Stimulated activated naive CD8-positive, alpha-beta T cell treated with anti-CD3 and anti-CD28 coated beads, Interleukin-15, amount 100 ng/mL, for 72 hours (primary cell): ENCODE data around the gene RABAC1.

Source experiments
- ATAC-seq: fragments of 150-1000 bp; cut with Tn5 transposase; 2 replicates; pipeline ENCODE4 v1.10.0; 2021; ENCODE audit warnings: mild to moderate bottlenecking, moderate library complexity
- DNase-seq, 2 donors: peaks; one replicate each; pipeline ENCODE4 v3.0.0; 2021 to 2022
- H3K27ac Mint-ChIP-seq, 2 donors: one replicate each; pipeline ENCODE4 v1.8.0; 2022; ENCODE audit warnings: mild to moderate bottlenecking in 2 of 2, mixed read lengths in 2 of 2, moderate library complexity in 2 of 2
- H3K27me3 Mint-ChIP-seq: one replicate; pipeline ENCODE4 v1.8.0; 2022; ENCODE audit warnings: mixed read lengths
- H3K4me1 Mint-ChIP-seq: one replicate; pipeline ENCODE4 v1.8.0; 2022; ENCODE audit warnings: mild to moderate bottlenecking, mixed read lengths
- H3K4me3 Mint-ChIP-seq, 2 donors: one replicate each; pipeline ENCODE4 v1.8.0; 2022; ENCODE audit warnings: mild to moderate bottlenecking in 2 of 2, mixed read lengths in 2 of 2, moderate library complexity in 1 of 2
- H3K9me3 Mint-ChIP-seq, 2 donors: one replicate each; pipeline ENCODE4 v1.8.0; 2022; ENCODE audit warnings: mixed read lengths in 2 of 2

The RABAC1 gene

DNA sequence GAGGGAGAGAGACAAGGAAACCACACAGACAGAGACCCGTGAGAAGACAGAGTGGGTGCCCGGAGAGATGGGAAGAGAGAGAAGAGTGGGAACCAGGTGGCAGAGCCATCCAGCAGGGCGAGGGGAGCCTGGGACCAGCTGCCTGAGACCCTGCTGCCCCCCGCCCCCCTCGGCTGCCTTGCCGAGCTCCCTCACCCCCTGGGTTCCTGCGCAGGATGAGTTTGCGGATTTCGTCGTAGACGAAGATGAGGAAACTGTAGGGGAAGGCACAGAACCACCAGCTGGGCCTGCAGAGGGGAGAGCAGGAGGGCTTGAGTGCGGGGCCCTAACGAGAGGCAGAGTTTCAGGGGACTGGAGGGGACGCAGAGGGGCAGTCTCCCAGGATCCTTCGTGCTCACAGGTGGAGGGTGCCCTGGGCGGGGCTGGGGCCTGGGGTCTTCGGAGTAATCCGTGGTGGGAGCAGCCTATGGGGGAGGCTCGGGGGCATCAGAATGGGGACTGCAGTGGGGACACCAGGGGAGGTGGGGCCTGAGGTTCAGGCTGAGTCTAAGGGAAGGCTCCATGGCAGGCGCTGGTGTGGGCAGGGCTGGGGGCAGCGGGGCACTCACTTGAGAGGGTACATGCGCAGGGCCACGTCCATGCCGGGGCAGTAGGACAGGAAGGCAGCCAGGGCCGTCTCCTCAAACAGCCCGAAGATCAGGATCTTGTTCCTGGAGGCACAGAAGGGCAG is 8.1 kb upstream of the RABAC1 start:
- H3K9me3 Mint-ChIP-seq = no peaks in the 10 kb centered on the region
- no peaks in the 10 kb centered on the region for H3K27me3 Mint-ChIP-seq
- no peaks in the 10 kb centered on the region for H3K4me1 Mint-ChIP-seq
- no peak overlapping the region for H3K4me3 Mint-ChIP-seq
- DNase-seq (no peak), ATAC-seq (no peak)
- H3K27ac Mint-ChIP-seq = no peak overlapping the region

- ATAC-seq (no peak), DNase-seq (no peak)
- Mint-ChIP-seq H3K9me3 (no peaks in the 10 kb centered on the region), H3K4me1 (no peaks in the 10 kb centered on the region), H3K4me3 (no peak overlapping the region), H3K27ac (no peak overlapping the region), H3K27me3 (no peaks in the 10 kb centered on the region)
Measured at GRCh38 chr19:41965106-41965505, 6.0 kb upstream of the RABAC1 start.

DNA sequence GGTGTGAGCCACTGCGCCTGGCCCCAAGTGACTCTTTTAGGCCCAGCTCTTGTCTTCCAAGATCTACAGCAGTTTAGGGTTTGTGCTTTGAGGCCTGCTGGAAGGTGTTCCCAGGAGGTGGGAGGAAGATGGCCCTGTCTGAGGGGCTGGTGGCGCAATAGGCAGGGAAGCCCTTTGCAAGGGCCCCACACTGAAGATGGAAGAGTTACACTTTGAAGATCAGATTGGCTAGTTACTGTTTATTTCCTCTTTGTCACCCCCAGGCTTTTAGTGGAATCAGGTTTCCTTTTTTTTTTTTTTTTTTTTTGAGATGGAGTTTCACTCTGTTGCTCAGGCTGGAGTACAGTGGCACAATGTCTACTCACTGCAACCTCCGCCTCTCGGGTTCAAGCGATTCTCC is 1.9 kb upstream of the RABAC1 start:
- Mint-ChIP-seq H3K4me3 (no peak overlapping the region), H3K27me3 (no peaks in the 10 kb centered on the region), H3K9me3 (no peaks in the 10 kb centered on the region), H3K4me1 (peaks cover 30% of the 10 kb centered on the region), H3K27ac (peak overlapping the region; percentile 46 to 89)
- DNase-seq (no peak), ATAC-seq (no peak)

- H3K4me1 Mint-ChIP-seq = peaks cover 40% of the 10 kb centered on the region
- no peaks in the 10 kb centered on the region for H3K27me3 Mint-ChIP-seq
- ATAC-seq (peak; percentile 69), DNase-seq (peak; percentile 75 to 79)
- H3K27ac Mint-ChIP-seq = peak overlapping the region in 1 of 2 donors; percentile 93
- peak overlapping the region; percentile 96 to 97 for H3K4me3 Mint-ChIP-seq
- no peaks in the 10 kb centered on the region for H3K9me3 Mint-ChIP-seq
Measured at GRCh38 chr19:41958367-41959055, 610 bp downstream of the RABAC1 start.

GRCh38 chr19:41957838-41958366 is 1.2 kb downstream of the RABAC1 start:
- DNase-seq = peak; percentile 32 to 63
- Mint-ChIP-seq H3K9me3 (no peaks in the 10 kb centered on the region), H3K27me3 (no peaks in the 10 kb centered on the region), H3K4me1 (peaks cover 40% of the 10 kb centered on the region), H3K27ac (peak overlapping the region; percentile 56 to 81), H3K4me3 (peak overlapping the region; percentile 96 to 97)
- ATAC-seq = peak; percentile 39

GRCh38 chr19:41957161-41957837 is 1.8 kb downstream of the RABAC1 start:
- ATAC-seq (no peak), DNase-seq (no peak)
- Mint-ChIP-seq H3K9me3 (no peaks in the 10 kb centered on the region), H3K4me1 (peaks cover 40% of the 10 kb centered on the region), H3K27ac (peak overlapping the region in 1 of 2 donors; percentile 81), H3K27me3 (no peaks in the 10 kb centered on the region), H3K4me3 (peak overlapping the region in 1 of 2 donors; percentile 96)

- no peaks in the 10 kb centered on the region for H3K27me3 Mint-ChIP-seq
- H3K27ac Mint-ChIP-seq = no peak overlapping the region
- no peaks in the 10 kb centered on the region for H3K9me3 Mint-ChIP-seq
- ATAC-seq = no peak
- DNase-seq = no peak
- peaks cover 47% of the 10 kb centered on the region for H3K4me1 Mint-ChIP-seq
- no peak overlapping the region for H3K4me3 Mint-ChIP-seq
Measured at GRCh38 chr19:41956621-41957020, 2.5 kb downstream of the RABAC1 start.

DNA sequence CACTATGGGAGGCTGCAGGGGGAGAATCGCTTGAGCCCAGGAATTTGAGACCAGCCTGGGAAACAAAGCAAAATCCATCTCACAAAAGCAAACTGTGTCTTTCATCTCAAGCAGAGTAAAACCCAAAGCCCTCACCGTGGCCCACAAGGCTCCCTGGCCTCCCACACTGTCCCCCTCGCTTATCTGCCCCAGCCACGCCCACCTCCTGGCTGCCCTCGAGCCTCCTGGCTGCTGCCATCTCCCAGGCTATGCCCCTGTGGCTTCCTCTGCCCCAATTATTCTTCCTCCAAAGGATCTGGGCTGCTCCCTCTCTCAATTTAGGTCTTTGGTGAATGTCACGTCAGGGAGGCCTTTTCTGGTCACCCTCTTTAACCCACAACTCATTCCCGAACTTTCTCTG is 3.6 kb downstream of the RABAC1 start:
- ATAC-seq (no peak), DNase-seq (no peak)
- Mint-ChIP-seq H3K9me3 (no peaks in the 10 kb centered on the region), H3K27ac (no peak overlapping the region), H3K27me3 (no peaks in the 10 kb centered on the region), H3K4me3 (no peak overlapping the region), H3K4me1 (peaks cover 55% of the 10 kb centered on the region)

DNA sequence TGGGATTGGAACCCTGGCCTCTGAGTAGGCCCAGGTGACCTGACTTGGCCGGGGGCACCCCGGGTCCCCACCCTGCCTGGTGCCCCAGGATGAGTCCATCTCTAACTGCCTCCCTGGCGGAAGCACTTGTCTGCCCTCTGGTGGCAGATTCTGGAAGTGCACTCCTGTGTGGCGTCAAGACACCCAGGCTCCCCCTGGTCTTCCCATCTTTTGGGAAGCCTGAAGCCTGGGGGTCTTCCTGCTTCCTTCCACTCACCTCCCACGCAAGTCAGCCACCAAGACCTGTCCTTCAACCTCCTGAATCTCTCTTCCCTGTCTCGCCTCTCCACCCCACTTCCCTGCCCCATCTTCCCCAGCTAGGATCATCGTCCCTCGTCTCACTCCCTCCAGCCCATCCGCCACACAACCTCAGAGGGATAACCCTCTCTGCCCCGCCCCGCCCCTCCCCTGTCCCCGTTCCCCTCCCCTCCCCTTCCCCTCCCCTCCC is 7.4 kb downstream of the RABAC1 start:
- DNase-seq (peak; percentile 83 to 87), ATAC-seq (peak; percentile 89)
- H3K27ac Mint-ChIP-seq = peak overlapping the region; percentile 90 to 92

DNA sequence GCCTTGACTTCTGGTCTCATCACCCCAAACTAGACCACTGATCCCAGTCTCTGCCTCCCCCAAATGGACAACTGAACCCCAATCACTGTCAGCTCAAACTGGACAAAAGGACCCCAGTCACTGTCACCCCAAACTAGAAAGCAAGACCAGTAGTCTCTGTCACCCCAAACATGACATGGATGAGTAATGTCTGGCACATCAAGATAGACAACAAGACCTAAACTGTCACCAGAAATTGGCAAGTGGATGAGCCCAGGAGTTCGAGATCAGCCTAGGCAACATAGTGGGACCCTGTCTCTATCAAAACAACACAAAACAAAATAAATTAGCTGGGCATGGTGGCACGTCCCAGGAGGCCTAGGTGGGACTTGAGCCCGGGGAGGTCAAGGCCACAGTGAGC is 12.0 kb downstream of the RABAC1 start:
- Mint-ChIP-seq H3K27me3 (peaks cover 11% of the 10 kb centered on the region), H3K27ac (peak overlapping the region; percentile 20 to 81), H3K4me3 (peak overlapping the region; percentile 10 to 36), H3K9me3 (no peaks in the 10 kb centered on the region), H3K4me1 (peaks cover 81% of the 10 kb centered on the region)
- DNase-seq = no peak
- no peak for ATAC-seq

More for the DNA sequence above, 7.4 kb downstream of the RABAC1 start:
- no peaks in the 10 kb centered on the region for H3K9me3 Mint-ChIP-seq
- H3K4me3 Mint-ChIP-seq = peak overlapping the region; percentile 70 to 82
- no peaks in the 10 kb centered on the region for H3K27me3 Mint-ChIP-seq
- H3K4me1 Mint-ChIP-seq = peaks cover 56% of the 10 kb centered on the region

GRCh38 chr19:41945135-41945766 is 13.9 kb downstream of the RABAC1 start:
- DNase-seq (peak; percentile 89 to 93), ATAC-seq (peak; percentile 98)
- H3K9me3 Mint-ChIP-seq = no peaks in the 10 kb centered on the region
- H3K4me3 Mint-ChIP-seq = peak overlapping the region; percentile 69 to 73
- peak overlapping the region; percentile 90 to 98 for H3K27ac Mint-ChIP-seq
- H3K27me3 Mint-ChIP-seq = peaks cover 11% of the 10 kb centered on the region
- peaks cover 77% of the 10 kb centered on the region for H3K4me1 Mint-ChIP-seq

GRCh38 chr19:41944336-41944735 is 14.8 kb downstream of the RABAC1 start:
- no peaks in the 10 kb centered on the region for H3K9me3 Mint-ChIP-seq
- peak overlapping the region; percentile 34 to 69 for H3K27ac Mint-ChIP-seq
- H3K4me1 Mint-ChIP-seq = peaks cover 77% of the 10 kb centered on the region
- no peak for DNase-seq
- peaks cover 11% of the 10 kb centered on the region for H3K27me3 Mint-ChIP-seq
- H3K4me3 Mint-ChIP-seq = peak overlapping the region; percentile 69 to 73
- ATAC-seq = no peak

GRCh38 chr19:41941410-41942202 is 17.5 kb downstream of the RABAC1 start:
- DNase-seq (no peak), ATAC-seq (no peak)
- Mint-ChIP-seq H3K4me3 (peak overlapping the region; percentile 83 to 91), H3K27ac (peak overlapping the region in 1 of 2 donors; percentile 57), H3K27me3 (peaks cover 14% of the 10 kb centered on the region), H3K9me3 (no peaks in the 10 kb centered on the region), H3K4me1 (peaks cover 65% of the 10 kb centered on the region)

DNA sequence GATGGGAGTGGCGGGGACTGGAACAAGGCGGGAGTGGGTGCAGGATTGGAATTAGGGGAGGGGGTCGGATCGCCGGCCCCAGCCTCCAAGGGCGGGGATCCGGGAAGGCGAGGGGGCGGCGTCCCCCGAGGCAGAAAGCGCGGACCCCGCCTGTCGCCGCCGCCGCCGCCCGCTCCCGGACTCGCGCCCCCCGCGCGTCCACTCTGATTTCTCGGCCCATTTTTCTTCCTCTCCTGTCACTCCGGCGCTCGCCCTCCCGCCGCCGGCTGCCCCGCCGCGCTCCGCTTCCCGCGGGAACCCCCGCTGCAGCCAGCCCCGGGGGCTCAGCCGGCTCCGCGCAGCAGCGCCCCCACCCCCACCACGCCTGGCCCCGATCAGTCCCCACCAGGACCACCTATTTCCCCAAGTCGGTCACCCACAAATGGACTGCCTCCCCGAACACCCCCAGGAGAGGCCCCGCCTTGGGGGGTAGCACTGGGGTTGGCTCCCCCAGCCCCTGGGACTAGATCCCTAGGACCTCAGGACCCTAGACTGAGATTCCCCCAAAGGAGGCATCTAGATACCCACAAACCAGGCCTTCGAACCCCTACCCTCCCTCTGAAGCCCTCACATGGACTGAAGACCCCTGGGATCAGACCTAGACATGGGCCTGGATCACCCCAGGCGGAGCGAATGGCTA is 18.3 kb downstream of the RABAC1 start:
- no peak for DNase-seq
- Mint-ChIP-seq H3K9me3 (no peaks in the 10 kb centered on the region), H3K27ac (peak overlapping the region; percentile 97 to 98), H3K4me1 (peaks cover 63% of the 10 kb centered on the region), H3K4me3 (peak overlapping the region; percentile 91), H3K27me3 (peaks cover 19% of the 10 kb centered on the region)
- ATAC-seq = no peak
